DMS 273 treated with DMSO at 0.1 percent for 48 hours (cell line): ENCODE measurements around the gene XNDC1N.

Experiments used
- DNase-seq: peaks from one replicate; lab custom pipeline; 2025; lab: John Stamatoyannopoulos, UW

Gene XNDC1N

GRCh38 chr11:71927820-71928736 lies at the start of gene XNDC1N:
Gene XNDC1N, minus strand, starts transcription at chr11:71928594. Its CDS starts 5,241 bp downstream, at chr11:71923353.
- DNase-seq = peak; percentile 82

DNA sequence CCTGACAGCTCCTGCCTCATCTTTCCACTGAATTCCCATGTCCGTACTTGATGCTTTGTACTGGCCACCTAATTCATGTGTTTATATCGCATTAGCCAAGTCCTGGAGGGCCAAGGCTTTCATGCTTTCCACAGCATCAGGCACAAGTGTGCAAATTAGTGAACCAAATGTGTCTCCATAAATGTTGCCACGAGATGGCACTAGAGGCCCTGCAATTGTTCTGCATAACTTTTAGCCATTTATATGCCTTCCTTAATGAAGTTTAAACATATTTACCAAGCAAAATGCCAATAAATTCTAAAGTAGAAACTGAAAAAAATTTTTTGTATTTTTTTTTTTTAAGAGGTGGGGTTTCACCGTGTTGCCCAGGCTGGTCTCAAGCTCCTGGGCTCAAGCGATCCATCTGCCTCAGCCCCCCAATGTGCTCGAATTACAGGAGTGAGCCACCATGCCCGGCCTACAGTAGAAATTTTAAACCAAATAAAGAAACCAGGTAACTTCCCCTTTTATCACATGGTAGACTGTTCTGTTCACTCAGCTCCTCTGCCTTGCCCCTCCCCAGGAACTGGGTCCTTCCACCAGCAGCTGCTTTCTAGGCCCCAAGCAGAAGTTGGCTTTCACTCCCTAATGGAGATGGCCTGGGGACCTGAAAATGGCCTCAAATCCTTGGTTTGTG lies 49.5 kb upstream of the XNDC1N start:
- no peak for DNase-seq

GRCh38 chr11:71977090-71977489 lies 48.7 kb upstream of the XNDC1N start:
- DNase-seq = no peak

- DNase-seq = no peak
Measured at GRCh38 chr11:71976551-71976950, 48.2 kb upstream of the XNDC1N start.

- no peak for DNase-seq
Measured at GRCh38 chr11:71971680-71972079, 43.3 kb upstream of the XNDC1N start.

DNA sequence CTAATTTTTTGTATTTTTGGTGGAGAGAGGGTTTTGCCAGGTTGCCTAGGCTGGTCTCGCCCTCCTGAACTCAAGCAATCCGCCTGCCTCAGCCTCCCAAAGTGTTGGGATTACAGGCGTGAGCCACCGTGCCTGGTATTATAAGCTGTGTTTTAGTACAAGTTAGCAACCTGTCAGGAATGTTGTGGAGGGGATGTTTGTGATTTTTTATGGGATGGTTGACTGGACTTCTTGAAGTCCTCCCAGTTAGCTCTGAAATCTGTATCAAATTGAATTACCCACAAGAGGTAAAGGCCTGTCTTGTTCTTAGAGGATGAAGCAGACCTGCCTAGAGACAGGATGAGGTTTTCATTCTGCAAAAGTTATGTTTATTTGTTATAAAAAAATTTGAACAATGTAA lies 36.2 kb upstream of the XNDC1N start:
- DNase-seq = no peak

DNA sequence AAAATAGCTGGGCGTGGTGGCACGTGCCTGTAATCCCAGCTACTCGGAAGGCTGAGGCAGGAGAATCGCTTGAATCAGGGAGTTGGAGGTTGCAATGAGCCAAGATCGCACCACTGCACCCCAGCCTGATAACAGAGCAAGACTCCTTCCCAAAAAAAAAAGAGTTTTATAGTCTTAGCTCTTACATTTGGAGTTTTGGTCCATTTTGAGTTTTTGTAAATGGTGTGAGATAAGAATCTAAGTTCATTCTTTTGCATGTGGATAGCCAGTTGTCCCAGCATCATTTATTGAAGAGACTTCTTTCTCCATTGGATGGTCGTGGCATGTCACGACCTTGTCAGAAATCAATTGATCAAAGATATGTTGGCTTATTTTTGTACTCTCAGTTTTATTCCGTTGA lies 35.1 kb upstream of the XNDC1N start:
- DNase-seq = no peak

DNA sequence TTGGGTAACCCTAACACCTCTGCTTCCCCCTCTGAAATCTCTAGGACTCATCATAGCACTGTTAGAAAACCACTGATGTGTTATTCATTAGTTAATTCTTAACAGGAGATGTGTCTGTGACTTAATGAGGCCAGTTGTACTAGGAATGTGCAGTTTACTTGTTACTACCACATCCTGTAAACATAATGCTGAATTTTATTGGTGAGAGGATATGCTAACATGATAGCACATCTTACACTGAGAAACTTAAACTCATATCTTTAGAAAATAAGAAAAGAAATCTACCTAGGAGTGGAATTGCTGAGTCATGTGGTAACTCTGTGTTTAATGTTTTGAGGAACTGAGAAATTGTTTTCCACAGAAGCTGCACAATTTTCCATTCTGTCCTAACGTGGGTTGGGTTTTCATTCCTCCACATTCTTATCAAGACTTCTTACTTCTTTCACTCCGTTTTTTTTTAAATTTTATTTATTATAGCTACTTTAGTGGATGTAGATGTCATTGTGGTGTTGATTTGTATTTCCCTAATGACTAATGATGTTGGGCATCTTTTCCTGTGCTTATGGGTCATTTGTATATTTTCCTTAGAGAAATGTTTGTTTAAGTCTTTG lies 34.1 kb upstream of the XNDC1N start:
- DNase-seq = no peak

- DNase-seq = no peak
Measured at GRCh38 chr11:71955898-71956456, 27.6 kb upstream of the XNDC1N start.

DNA sequence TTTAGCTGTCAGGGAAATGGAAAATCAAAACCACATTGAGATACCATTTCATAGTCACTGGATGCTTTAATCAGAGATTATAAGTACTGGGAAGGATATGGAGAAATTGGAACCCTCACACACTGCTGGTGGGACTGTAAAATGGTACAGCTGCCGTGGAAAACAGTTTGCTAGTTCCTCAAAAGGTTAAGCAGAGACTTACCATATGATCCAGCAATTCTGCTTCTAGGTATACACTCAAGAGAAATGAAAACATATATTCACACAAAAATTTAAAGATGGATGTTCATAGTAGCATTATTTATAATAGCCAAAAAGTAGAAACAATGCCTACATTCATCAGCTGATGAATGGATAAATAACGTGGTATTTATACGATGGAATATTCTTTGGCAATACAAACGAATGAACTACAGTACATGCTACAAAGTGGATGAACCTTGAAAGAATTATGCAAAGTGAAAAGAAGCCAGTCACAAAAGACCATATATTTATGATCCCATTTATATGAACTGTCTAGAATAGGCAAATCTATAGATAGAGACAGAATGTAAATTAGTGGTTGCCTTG lies 23.4 kb upstream of the XNDC1N start:
- DNase-seq = no peak

DNA sequence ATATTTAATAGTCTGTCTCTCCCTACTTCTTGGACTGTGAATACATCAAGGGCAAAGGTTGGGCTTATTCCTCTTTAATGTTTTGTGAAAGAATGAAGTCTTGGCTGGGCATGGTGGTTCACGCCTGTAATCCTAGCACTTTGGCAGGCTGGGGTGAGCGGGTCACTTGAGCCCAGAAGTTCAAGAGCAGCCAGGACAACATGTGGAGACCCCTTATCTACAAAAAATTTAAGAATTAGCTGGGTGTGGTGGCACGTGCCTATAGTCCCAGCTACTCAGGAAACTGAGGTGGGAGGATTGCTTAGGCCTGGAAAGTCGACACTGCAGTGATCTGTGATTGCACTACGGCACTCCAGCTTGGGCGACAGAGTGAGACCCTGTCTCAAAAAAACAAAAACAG lies 20.6 kb upstream of the XNDC1N start:
- DNase-seq = no peak

- no peak for DNase-seq
Measured at GRCh38 chr11:71948314-71949027, 20.1 kb upstream of the XNDC1N start.

DNA sequence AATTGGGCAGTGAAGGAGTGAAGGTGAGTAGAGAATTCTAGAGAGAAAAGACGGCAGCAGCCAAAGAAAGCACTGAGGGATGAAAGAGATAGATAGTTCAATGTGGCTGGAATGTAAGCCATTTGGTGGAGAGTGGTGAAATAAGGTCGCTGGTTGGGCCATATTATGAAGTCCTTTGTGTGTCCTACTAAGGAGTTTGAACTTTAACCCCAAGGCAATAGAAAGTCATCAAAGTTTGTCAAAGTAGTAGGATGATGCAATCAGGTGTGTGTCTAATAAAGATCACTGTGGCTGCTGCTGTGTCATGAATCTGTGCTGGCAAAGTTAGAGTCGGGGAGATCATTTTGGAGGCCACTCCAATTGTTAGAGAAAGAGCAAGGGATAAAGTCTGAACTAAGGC lies 19.1 kb upstream of the XNDC1N start:
- no peak for DNase-seq

GRCh38 chr11:71946144-71946571 lies 17.8 kb upstream of the XNDC1N start:
- DNase-seq = no peak

GRCh38 chr11:71940561-71941219 lies 12.3 kb upstream of the XNDC1N start:
- DNase-seq = peak; percentile 13

GRCh38 chr11:71937826-71938225 lies 9.4 kb upstream of the XNDC1N start:
- DNase-seq = no peak

DNA sequence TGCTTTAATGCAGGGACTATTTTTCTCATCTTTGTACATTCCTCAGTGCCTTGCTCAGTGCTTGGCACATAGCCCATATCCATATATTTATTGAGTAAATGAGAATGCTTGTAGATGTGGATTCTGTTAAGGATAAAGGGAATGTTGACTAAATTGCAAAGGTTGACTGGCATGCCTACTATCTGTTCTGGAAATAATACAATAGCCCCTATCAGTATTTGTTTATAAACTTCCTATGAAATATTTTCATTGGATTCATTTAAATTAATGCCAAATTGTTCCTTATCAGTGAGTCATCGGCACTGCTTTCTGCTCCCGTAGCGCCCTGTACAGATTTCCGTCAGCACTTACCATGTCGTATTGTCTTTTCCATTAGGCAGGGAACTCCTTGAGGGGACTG lies 8.4 kb upstream of the XNDC1N start:
- no peak for DNase-seq

DNA sequence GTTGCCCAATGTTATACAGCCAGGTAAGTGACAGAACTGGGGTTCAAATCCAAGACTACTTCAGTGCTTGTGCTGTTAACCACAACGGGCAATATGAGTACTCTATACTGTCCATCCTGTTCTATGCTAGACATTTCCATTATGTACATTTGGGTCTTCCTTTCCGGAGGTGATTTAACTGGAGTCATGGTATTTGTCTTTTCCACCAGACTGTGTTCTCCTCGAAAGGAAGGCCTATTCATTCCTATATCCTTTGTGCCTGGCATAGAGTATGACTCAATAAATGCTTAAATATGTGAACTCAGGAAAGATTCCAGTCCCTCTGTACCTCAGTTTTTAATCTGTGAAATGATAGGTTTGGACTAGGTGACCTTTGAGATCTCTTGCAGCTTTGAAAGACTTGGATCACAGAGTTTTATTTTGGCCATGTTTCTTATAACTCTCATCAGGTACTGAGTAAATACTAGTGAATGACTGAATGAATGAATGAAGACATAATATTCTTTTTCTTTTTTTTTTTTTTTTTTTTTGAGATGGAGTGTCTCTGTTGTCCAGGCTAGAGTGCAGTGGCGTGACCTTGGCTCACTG lies 7.0 kb upstream of the XNDC1N start:
- DNase-seq = no peak

DNA sequence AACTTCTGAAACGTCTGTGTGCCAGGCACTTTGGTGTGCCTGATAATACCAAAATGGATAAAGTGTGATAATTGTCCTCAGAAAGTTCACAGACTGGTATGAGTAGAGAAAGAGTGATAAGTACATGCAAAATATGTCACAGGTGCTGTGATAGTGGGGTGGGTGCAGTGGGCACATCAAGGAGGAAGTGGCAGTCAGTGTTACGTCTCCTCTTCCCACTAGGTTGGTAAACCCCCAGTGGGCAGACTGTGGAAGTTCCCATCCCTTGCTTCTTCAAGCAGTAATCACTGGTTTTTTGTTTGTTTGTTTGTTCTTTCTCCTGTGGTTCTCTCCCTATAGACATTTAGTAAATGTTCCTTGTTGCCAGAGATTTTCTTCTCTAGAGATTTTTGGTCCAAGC lies 5.8 kb upstream of the XNDC1N start:
- DNase-seq = no peak

DNA sequence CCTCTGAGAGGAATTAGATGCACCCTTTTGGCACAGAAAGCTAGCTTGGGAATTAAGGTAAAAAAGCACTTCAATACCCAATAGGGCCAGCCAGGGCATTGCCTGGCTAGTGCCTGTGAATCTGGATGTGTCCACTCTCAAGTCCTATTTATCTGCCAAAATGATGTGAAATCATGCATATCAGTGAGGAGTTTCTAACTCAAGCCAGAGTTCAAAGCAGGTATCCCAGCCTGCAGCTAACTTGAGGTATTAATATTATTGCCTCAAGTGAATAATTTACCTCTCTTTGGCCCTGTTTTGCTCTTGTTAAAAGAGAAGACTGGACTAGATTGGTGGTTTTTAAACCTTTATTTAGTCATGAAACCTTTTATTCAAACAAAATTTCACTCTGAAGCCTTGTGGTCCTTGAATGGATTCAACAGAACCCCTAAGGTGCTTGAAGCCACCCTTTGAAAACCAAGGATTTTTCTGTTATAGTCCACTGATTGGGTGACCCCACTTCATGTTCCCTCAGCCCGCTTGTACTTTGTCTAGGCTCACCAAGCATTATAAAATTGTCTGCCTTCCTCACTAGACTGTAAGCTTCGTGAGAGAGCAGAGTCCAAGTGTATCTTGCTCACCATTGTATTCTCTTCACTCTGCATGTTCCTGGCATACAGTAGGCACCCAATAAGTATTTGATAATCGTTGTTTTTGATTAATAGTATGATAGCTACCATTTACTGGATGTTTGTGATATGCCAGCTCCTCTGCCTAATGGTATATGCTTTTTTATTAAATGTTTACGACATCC lies 4.9 kb upstream of the XNDC1N start:
- DNase-seq = no peak
